ENCODE data around the gene S100A6. TPM values are rescaled to one million over a fixed set of nuclear protein-coding genes. Genes with fewer than 3 reads are reported as not detected.

The S100A6 gene
- total RNA-seq, 1 experiment from 2014 or later: 1,633 TPM

DNA sequence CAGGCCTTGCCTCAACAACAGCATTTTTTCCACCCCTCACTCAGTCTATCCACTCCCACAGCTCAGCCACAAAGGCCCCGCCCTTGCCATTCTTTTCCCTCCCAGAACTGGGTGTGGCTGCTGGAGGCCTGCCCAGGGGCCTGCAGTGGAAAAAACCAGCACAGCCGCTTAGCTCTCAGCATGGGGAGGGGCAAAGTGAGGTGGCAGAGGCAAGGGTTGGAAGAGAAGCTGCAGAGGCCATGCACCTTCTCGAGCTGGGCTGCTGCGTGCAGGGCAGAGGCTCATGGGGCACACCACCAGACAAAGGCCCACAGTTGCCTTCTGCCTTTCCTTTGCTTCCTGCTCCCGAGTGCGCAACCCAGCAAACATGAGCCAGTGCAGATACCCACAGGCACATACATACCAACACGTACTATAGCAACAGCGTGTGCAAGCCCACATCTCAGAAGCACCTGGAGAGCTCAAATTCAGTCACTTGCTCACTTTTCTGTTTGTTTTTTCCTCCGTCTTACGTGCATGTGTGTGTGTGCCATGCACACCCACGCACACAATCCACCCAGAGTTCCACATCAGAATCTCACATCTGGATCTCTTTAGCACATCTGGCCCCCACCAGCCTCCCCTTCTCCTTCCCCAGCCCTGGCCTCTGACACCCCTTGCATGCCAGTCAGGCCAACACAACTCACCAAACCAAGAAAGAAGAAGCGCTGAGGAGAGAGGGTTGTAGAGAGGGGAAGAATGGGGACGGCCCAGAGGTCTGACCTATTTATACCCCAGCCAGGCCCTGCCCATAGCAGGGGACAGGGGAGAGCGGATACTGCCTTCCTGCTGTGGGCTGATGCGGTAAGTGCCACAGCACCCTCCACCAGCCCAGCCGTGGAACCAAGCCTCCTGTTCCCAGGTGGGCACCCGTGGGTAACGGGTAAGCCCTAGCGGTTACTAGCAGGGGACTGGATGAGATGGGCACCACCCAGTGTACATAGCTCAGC lies 9.6 kb upstream of the S100A6 start, which contains the start of gene S100A4 (continued):
- no peak for TF ChIP-seq EGR1 (IDR thresholded peaks at IDR 0.05; ENCODE audit: low read depth)
- peak; percentile 73 for TF ChIP-seq YY1 (IDR thresholded peaks at IDR 0.05; ENCODE audit: extremely low read depth, insufficient replicate concordance, low read depth, low read length)
- TF ChIP-seq, protein P1, sequence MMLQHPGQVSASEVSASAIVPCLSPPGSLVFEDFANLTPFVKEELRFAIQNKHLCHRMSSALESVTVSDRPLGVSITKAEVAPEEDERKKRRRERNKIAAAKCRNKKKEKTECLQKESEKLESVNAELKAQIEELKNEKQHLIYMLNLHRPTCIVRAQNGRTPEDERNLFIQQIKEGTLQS (IDR thresholded peaks at IDR 0.05): no peak
- TF ChIP-seq, protein P2, sequence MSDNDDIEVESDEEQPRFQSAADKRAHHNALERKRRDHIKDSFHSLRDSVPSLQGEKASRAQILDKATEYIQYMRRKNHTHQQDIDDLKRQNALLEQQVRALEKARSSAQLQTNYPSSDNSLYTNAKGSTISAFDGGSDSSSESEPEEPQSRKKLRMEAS (IDR thresholded peaks at IDR 0.05): no peak

DNA sequence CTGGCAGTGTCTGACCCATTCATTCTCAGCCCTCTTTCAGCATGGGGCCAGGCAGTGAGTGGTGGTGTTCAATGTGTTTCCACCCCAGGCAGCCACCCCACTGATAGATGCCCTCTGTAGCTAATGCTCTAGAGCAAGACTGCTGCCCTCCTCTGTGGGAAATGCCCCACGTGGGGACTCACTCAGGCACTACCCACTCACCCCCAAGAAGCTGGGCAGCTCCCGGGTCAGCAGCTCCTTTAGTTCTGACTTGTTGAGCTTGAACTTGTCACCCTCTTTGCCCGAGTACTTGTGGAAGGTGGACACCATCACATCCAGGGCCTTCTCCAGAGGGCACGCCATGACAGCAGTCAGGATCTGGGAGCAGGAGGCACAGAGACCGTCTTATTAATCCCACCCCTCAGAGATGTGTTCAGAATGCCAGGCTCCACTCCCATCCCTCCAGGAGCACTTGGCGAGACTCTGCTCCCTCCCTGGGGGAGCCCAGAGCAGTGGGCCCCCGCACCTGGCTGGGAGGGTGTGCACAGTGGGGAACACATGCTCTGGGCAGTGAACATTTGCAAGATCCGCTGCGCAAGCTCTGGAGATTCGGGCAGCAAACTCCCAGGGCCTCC lies 8.8 kb upstream of the S100A6 start:
- CTCF ChIA-PET: interaction anchor here (1.0 to 2.0 kb wide), 3 partner anchors 23 to 84 kb away, joined by 4 to 7 read pairs (median 4); partner anchors contain the start of gene S100A1
- H3K9me2 ChIP-seq (ENCODE audit: insufficient read depth): no peaks in the 10 kb centered on the region
- RAD21 ChIA-PET (ENCODE audit: low non-redundant PET in 1 of 2, low total read pairs in 2 of 2, uncharacterized antibody in 2 of 2, unreplicated experiment in 2 of 2): interaction anchor here in 1 of 2 experiments (1.1 to 1.5 kb wide), 3 partner anchors 12 to 23 kb away, joined by 4 to 7 read pairs (median 5); partner anchors contain the start of gene S100A2
- peaks cover 14% of the 10 kb centered on the region; the same call in 1 of the 2 replicates for H3K79me2 ChIP-seq (ENCODE audit: insufficient read depth, low read length)
- peak overlapping the region; percentile 97 for H3K27ac ChIP-seq (ENCODE audit: low read depth, low read length)
- H3K4me2 ChIP-seq (ENCODE audit: low read length): peak overlapping the region; percentile 77
- no peaks in the 10 kb centered on the region for H3K36me3 ChIP-seq (ENCODE audit: control insufficient read depth in 1 of 2, insufficient read depth in 2 of 2, low read length in 2 of 2)
- intact Hi-C loops (cut with micrococcal nuclease): no loop called here
- peaks cover 95 to 100% of the 10 kb centered on the region in 2 experiments for H3K4me1 ChIP-seq (ENCODE audit: control insufficient read depth in 1 of 2, insufficient read depth in 2 of 2, low read length in 2 of 2)
- BruUV-seq (replicated peaks): no TSS peak
- H2AFZ ChIP-seq (ENCODE audit: low read depth, low read length, poor library complexity, severe bottlenecking): no peak overlapping the region
- H3K9me3 ChIP-seq (ENCODE audit: control insufficient read depth in 1 of 2, insufficient read depth in 1 of 2, low read depth in 1 of 2, low read length in 2 of 2): no peaks in the 10 kb centered on the region
- DNase-seq (ENCODE audit: low read depth, low spot score) (no peak), ATAC-seq (peak; percentile 2)
- peak overlapping the region; percentile 81 for H3K9ac ChIP-seq (ENCODE audit: low read length)
- no peaks in the 10 kb centered on the region for H4K20me1 ChIP-seq (ENCODE audit: insufficient read depth)
- TF ChIP-seq ZFX (IDR thresholded peaks at IDR 0.05): peak; percentile 18; the same call in 1 of the 2 replicates
- TF ChIP-seq, protein P1 (IDR thresholded peaks at IDR 0.05): no peak
- no peaks in the 10 kb centered on the region for H3K27me3 ChIP-seq (ENCODE audit: insufficient read depth, low read length)
- H3K4me3 ChIP-seq (replicated peaks in 1 of 2; ENCODE audit: low read depth in 1 of 2, low read length in 2 of 2): peak overlapping the region; percentile 50 to 54
- POLR2A ChIA-PET: interaction anchor here (0.9 to 5.6 kb wide), 12 partner anchors 9 to 71 kb away, joined by 3 to 67 read pairs (median 5); partner anchors contain the start of genes S100A14, S100A16, S100A2 and S100A6

Measured in HCT116 (cell line).